ENCODE measurements around the gene USF1.
"Not testable (repeated sequence)": the region's sequence is repeated elsewhere in the genome, so short reads cannot be mapped to it uniquely, and the experiment has no call there.

- TF ChIP-seq CTCF (conservative IDR thresholded peaks at IDR 0.05; ENCODE audit: low read length); EZH2phosphoT487 (IDR thresholded peaks at IDR 0.05; ENCODE audit: borderline replicate concordance): not testable (repeated sequence)
These were observed 26.6 kb downstream of the USF1 start for GRCh38 chr1:161019111-161019660.

Measured in Loucy (cell line).